IMR-90 (cell line): Measurements from ENCODE around the gene CERT1. TPM values are rescaled to one million over a fixed set of nuclear protein-coding genes. Genes with fewer than 3 reads are reported as not detected.

ENCODE experiments used
- ATAC-seq: fragments of 200-7000 bp; cut with Tn5 transposase; 2 replicates; pipeline ENCODE4 v1.9.1; 2020; ENCODE audit warnings: low read depth, mild to moderate bottlenecking, moderate library complexity
- BruUV-seq: library from RNA; stranded (reverse); fragments of 400-500 nt; replicated peaks from 2 replicates; lab custom pipeline; 2021; lab: Mats Ljungman, UMichigan
- CTCF ChIA-PET: fragments of 300-600 bp; formaldehyde crosslinking; extraction: SDS; loops from one replicate; lab custom pipeline; 2021; ENCODE audit warnings: antibody characterized with exemption; lab: Yijun Ruan, JAX
- POLR2A ChIA-PET: fragments of 300-600 bp; sonication (Branson Sonifier 250); formaldehyde crosslinking; loops from one replicate; lab custom pipeline; 2022; ENCODE audit warnings: antibody characterized with exemption; ENCODE audit not compliant: unreplicated experiment; lab: Charles Lee
- DNase-seq: peaks from one replicate; pipeline ENCODE4 v3.0.0; 2013
- H2AFZ ChIP-seq: replicated peaks from 2 replicates; pipeline ENCODE3; 2013; ENCODE audit warnings: low read length, mild to moderate bottlenecking; ENCODE audit not compliant: poor library complexity
- H2AK5ac ChIP-seq: 2 replicates; pipeline ENCODE4 v1.6.1; 2013; ENCODE audit warnings: low read depth, low read length, inconsistent platforms
- H2AK9ac ChIP-seq: replicated peaks from 2 replicates; pipeline ENCODE3; 2013; ENCODE audit warnings: mild to moderate bottlenecking, low read depth, low read length, moderate library complexity; ENCODE audit not compliant: poor library complexity
- H2BK120ac ChIP-seq: 2 replicates; pipeline ENCODE4 v1.6.1; 2013; ENCODE audit warnings: low read depth, low read length, inconsistent platforms
- H2BK15ac ChIP-seq: 3 replicates; pipeline ENCODE4 v1.6.1; 2013; ENCODE audit warnings: low read depth, low read length, inconsistent platforms
- H2BK20ac ChIP-seq: 2 replicates; pipeline ENCODE4 v1.6.1; 2013; ENCODE audit warnings: low read depth, mild to moderate bottlenecking, inconsistent platforms, low read length, moderate library complexity
- H2BK5ac ChIP-seq: 2 replicates; pipeline ENCODE4 v1.6.1; 2013; ENCODE audit warnings: mild to moderate bottlenecking, low read depth, low read length, inconsistent platforms; ENCODE audit not compliant: poor library complexity, severe bottlenecking
- H3K14ac ChIP-seq: replicated peaks from 2 replicates; pipeline ENCODE4 v1.6.1; 2013; ENCODE audit warnings: low read depth, low read length, inconsistent platforms
- H3K18ac ChIP-seq: 2 replicates; pipeline ENCODE4 v1.6.1; 2013; ENCODE audit warnings: low read depth, low read length, control low read depth
- H3K23ac ChIP-seq: 2 replicates; pipeline ENCODE4 v1.6.1; 2013; ENCODE audit warnings: low read depth, low read length, inconsistent platforms
- H3K27ac ChIP-seq: 2 replicates; pipeline ENCODE4 v1.5.1; 2013; ENCODE audit warnings: mild to moderate bottlenecking, control low read depth, low read length; ENCODE audit not compliant: insufficient read depth
- H3K27me3 ChIP-seq: 2 replicates; pipeline ENCODE4 v1.6.1; 2013; ENCODE audit warnings: low read length; ENCODE audit not compliant: control insufficient read depth, insufficient read depth
- H3K36me3 ChIP-seq: 2 replicates; pipeline ENCODE4 v1.6.1; 2013; ENCODE audit warnings: low read length, mixed read lengths; ENCODE audit not compliant: control insufficient read depth, insufficient read depth
- H3K4ac ChIP-seq: 2 replicates; pipeline ENCODE4 v1.6.1; 2013; ENCODE audit warnings: low read depth, low read length, inconsistent platforms
- H3K4me1 ChIP-seq: 2 replicates; pipeline ENCODE4 v1.6.1; 2013; ENCODE audit warnings: low read length, mixed read lengths; ENCODE audit not compliant: control insufficient read depth, insufficient read depth
- H3K4me2 ChIP-seq: 2 replicates; pipeline ENCODE4 v1.6.1; 2013; ENCODE audit warnings: low read depth, mild to moderate bottlenecking, control low read depth, low read length, moderate library complexity
- H3K4me3 ChIP-seq: 2 replicates; pipeline ENCODE4 v1.5.1; 2013; ENCODE audit warnings: low read depth, mild to moderate bottlenecking, control low read depth, low read length, moderate library complexity; ENCODE audit not compliant: insufficient read depth
- H3K56ac ChIP-seq: 2 replicates; pipeline ENCODE4 v1.6.1; 2013; ENCODE audit warnings: low read length, inconsistent platforms; ENCODE audit not compliant: insufficient read depth; ENCODE audit errors: extremely low read depth
- H3K79me1 ChIP-seq, 2 experiments: 2 replicates each; pipeline ENCODE4 v1.6.1; 2013; ENCODE audit warnings: low read length in 2 of 2, inconsistent platforms in 1 of 2, low read depth in 1 of 2
- H3K9ac ChIP-seq: 2 replicates; pipeline ENCODE4 v1.6.1; 2013; ENCODE audit warnings: low read depth, low read length, control low read depth
- H3K9me1 ChIP-seq: 2 replicates; pipeline ENCODE4 v1.6.1; 2013; ENCODE audit warnings: low read length, inconsistent platforms; ENCODE audit not compliant: insufficient read depth
- H3K9me3 ChIP-seq: 2 replicates; pipeline ENCODE4 v1.6.1; 2013; ENCODE audit warnings: low read length; ENCODE audit not compliant: control insufficient read depth, insufficient read depth
- H4K20me1 ChIP-seq: 2 replicates; pipeline ENCODE4 v1.6.1; 2013; ENCODE audit warnings: low read length, inconsistent platforms; ENCODE audit not compliant: insufficient read depth
- H4K5ac ChIP-seq: 2 replicates; pipeline ENCODE4 v1.6.1; 2013; ENCODE audit warnings: mild to moderate bottlenecking, low read depth, low read length, control low read depth
- H4K8ac ChIP-seq, 2 experiments: 2 replicates each; pipeline ENCODE4 v1.6.1; 2013; ENCODE audit warnings: low read depth in 2 of 2, low read length in 2 of 2, control low read depth in 1 of 2, inconsistent platforms in 1 of 2
- H4K91ac ChIP-seq: 2 replicates; pipeline ENCODE4 v1.6.1; 2013; ENCODE audit warnings: low read depth, low read length, inconsistent platforms; ENCODE audit not compliant: insufficient read depth
- CEBPB ChIP-seq: IDR thresholded peaks from 2 replicates; pipeline ENCODE4 v1.6.1; 2012; ENCODE audit warnings: low read depth, low read length, improper control_type of control experiment
- CHD1 ChIP-seq: IDR thresholded peaks from 2 replicates; pipeline ENCODE4 v1.6.1; 2012; ENCODE audit warnings: low read depth, low read length, improper control_type of control experiment
- CTCF ChIP-seq: conservative IDR thresholded peaks from 2 replicates; pipeline ENCODE4 v1.5.1; 2012; ENCODE audit warnings: mild to moderate bottlenecking, low read depth, low read length, improper control_type of control experiment
- ELK1 ChIP-seq: fragments of 150-350 bp; IDR thresholded peaks from 2 replicates; pipeline ENCODE4 v1.6.1; 2016; ENCODE audit warnings: low read depth, mild to moderate bottlenecking, low read length, moderate library complexity, borderline replicate concordance
- MAFK ChIP-seq: IDR thresholded peaks from 2 replicates; pipeline ENCODE4 v1.6.1; 2012; ENCODE audit warnings: low read depth, low read length, improper control_type of control experiment
- MXI1 ChIP-seq: IDR thresholded peaks from 2 replicates; pipeline ENCODE4 v1.6.1; 2012; ENCODE audit warnings: low read depth, mild to moderate bottlenecking, low read length, moderate library complexity, borderline replicate concordance
- NFE2L2 ChIP-seq: fragments of 150-350 bp; IDR thresholded peaks from 2 replicates; pipeline ENCODE4 v1.6.1; 2016; ENCODE audit warnings: low read depth, mild to moderate bottlenecking, low read length
- POLR2A ChIP-seq: IDR thresholded peaks from 2 replicates; pipeline ENCODE4 v1.6.1; 2012; ENCODE audit warnings: mild to moderate bottlenecking, low read depth, low read length
- RAD21 ChIP-seq: IDR thresholded peaks from 2 replicates; pipeline ENCODE4 v1.6.1; 2012; ENCODE audit warnings: low read length, improper control_type of control experiment
- RFX5 ChIP-seq: IDR thresholded peaks from 2 replicates; pipeline ENCODE4 v1.8.0; 2012; ENCODE audit warnings: low read depth, mild to moderate bottlenecking, low read length, moderate library complexity
- WGBS, 2 experiments: methylation state at CpG; one replicate each; pipeline versions ENCODE4 v1.1.5 to v1.1.7; 2013; ENCODE audit warnings: missing lambda C conversion rate in 2 of 2; ENCODE audit not compliant: insufficient read length in 1 of 2; ENCODE audit errors: extremely low coverage in 2 of 2; 5-methylcytosine and 5-hydroxymethylcytosine counted together
- dilution Hi-C: fragments of 300-500 bp; cut with HindIII; formaldehyde crosslinking; loops from one replicate; pipeline ENCODE4 v1.14.3; 2018; ENCODE audit warnings: low sequenced_read_pairs; ENCODE audit not compliant: unreplicated experiment
- in situ Hi-C: fragments of 300-500 bp; cut with MboI; formaldehyde crosslinking; loops from 3 replicates; pipeline ENCODE4 v1.14.3; 2019; ENCODE audit warnings: low sequenced_read_pairs, inconsistent platforms, mixed read lengths
- intact Hi-C: fragments of 100-400 bp; cut with micrococcal nuclease; formaldehyde crosslinking; loops from 2 replicates; pipeline ENCODE4 v1.10.0; 2022
- polyA plus RNA-seq, 3 experiments: library from polyadenylated mRNA; depleted of rRNA; stranded (reverse); fragments of >200 nt; gene quantifications; 2 replicates each; pipeline ENCODE4 v1.2.3, GENCODE V29; 2012; ENCODE audit warnings: low replicate concordance in 1 of 3
- total RNA-seq: library from RNA; depleted of rRNA; stranded (reverse); fragments of >200 nt; gene quantifications from 2 replicates; pipeline ENCODE4 v1.2.3, GENCODE V29; 2012

Gene CERT1
- total and polyA plus RNA-seq, 2 of the 4 experiments (the other 2 are of a cell fraction), result 7.2 TPM

GRCh38 chr5:75362474-75362975, 148.9 kb downstream of the CERT1 start:
- H4K5ac ChIP-seq, result no peak overlapping the region
- H4K8ac ChIP-seq, result no peak overlapping the region
- BruUV-seq, result no TSS peak
- H2BK5ac ChIP-seq, result no peak overlapping the region
- ChIA-PET POLR2A (no interaction called here), CTCF (interaction anchor here (1.5 kb wide), 1 partner anchor 319 kb away, joined by 5 read pairs; no protein-coding TSS in a partner anchor)
- ATAC-seq, result no peak
- H3K14ac ChIP-seq, result no peak overlapping the region
- H3K27me3 ChIP-seq, result no peaks in the 10 kb centered on the region
- no peak overlapping the region for H3K4me2 ChIP-seq
- H2BK15ac ChIP-seq, result no peak overlapping the region
- no peak overlapping the region for H3K27ac ChIP-seq
- TF ChIP-seq RFX5 (no peak), POLR2A (no peak), RAD21 (no peak), CTCF (no peak), MAFK (no peak), ELK1 (no peak), NFE2L2 (no peak), CEBPB (no peak), MXI1 (no peak), CHD1 (no peak)
- H3K4me3 ChIP-seq, result no peak overlapping the region
- H3K23ac ChIP-seq, result no peak overlapping the region
- no peaks in the 10 kb centered on the region for H4K20me1 ChIP-seq
- no peak overlapping the region for H2AK9ac ChIP-seq
- no peak overlapping the region for H3K56ac ChIP-seq
- H3K18ac ChIP-seq, result no peak overlapping the region
- H4K91ac ChIP-seq, result no peak overlapping the region
- WGBS, 2 experiments, result no CpG with 5 or more reads among the region's 4 CpGs
- in situ Hi-C loops (loop anchor here (25.0 kb wide), 1 partner anchor 600 kb away; the partner anchor contains the start of genes GFM2 and NSA2), intact Hi-C loops (loop anchor here (10.0 kb wide), 1 partner anchor 322 kb away; no protein-coding TSS in a partner anchor), dilution Hi-C loops (no loop called here)
- no peak overlapping the region for H3K9ac ChIP-seq
- H3K9me3 ChIP-seq, result no peaks in the 10 kb centered on the region
- H3K4me1 ChIP-seq, result peaks cover 2% of the 10 kb centered on the region
- no peak for DNase-seq
- no peaks in the 10 kb centered on the region for H3K9me1 ChIP-seq
- H3K4ac ChIP-seq, result no peak overlapping the region
- H2AK5ac ChIP-seq, result no peak overlapping the region
- no peak overlapping the region for H2AFZ ChIP-seq
- no peak overlapping the region for H2BK120ac ChIP-seq
- H2BK20ac ChIP-seq, result no peak overlapping the region
- H3K79me1 ChIP-seq, result no peaks in the 10 kb centered on the region
- peaks cover 15% of the 10 kb centered on the region for H3K36me3 ChIP-seq
